GM19452 (cell line): ENCODE measurements around the gene FGFR2.

Experiments
- ATAC-seq: cut with Tn5 transposase; IDR thresholded peaks from one replicate; pipeline ENCODE4 v1.9.1; 2021; ENCODE audit not compliant: unreplicated experiment

The FGFR2 gene

GRCh38 chr10:121497513-121498470 is 100.5 kb downstream of the FGFR2 start:
- no peak for ATAC-seq

GRCh38 chr10:121495719-121496118 is 102.5 kb downstream of the FGFR2 start:
- no peak for ATAC-seq

- no peak for ATAC-seq
Measured at GRCh38 chr10:121494296-121494695, 103.9 kb downstream of the FGFR2 start.

- no peak for ATAC-seq
Measured at GRCh38 chr10:121493521-121493920, 104.7 kb downstream of the FGFR2 start.

- no peak for ATAC-seq
Measured at GRCh38 chr10:121490871-121491519, 107.2 kb downstream of the FGFR2 start.

GRCh38 chr10:121485436-121486139 is 112.7 kb downstream of the FGFR2 start:
- no peak for ATAC-seq

GRCh38 chr10:121484816-121485215 is 113.4 kb downstream of the FGFR2 start:
- ATAC-seq: no peak

GRCh38 chr10:121484401-121484800 is 113.8 kb downstream of the FGFR2 start:
- no peak for ATAC-seq

GRCh38 chr10:121481180-121481579 is 117.1 kb downstream of the FGFR2 start:
- ATAC-seq: no peak

- no peak for ATAC-seq
Measured at GRCh38 chr10:121478556-121478955, 119.7 kb downstream of the FGFR2 start.

- ATAC-seq: no peak
Measured at GRCh38 chr10:121469797-121470606, 128.2 kb downstream of the FGFR2 start.

GRCh38 chr10:121468726-121469125 is 129.5 kb downstream of the FGFR2 start:
- no peak for ATAC-seq

GRCh38 chr10:121466424-121466823 is 131.8 kb downstream of the FGFR2 start:
- ATAC-seq: no peak

- no peak for ATAC-seq
Measured at GRCh38 chr10:121465215-121465614, 133.0 kb downstream of the FGFR2 start.

GRCh38 chr10:121464517-121464916 is 133.7 kb downstream of the FGFR2 start:
- no peak for ATAC-seq

GRCh38 chr10:121462955-121463354 is 135.3 kb downstream of the FGFR2 start:
- no peak for ATAC-seq

GRCh38 chr10:121462281-121462680 is 136.0 kb downstream of the FGFR2 start:
- no peak for ATAC-seq

- ATAC-seq: no peak
Measured at GRCh38 chr10:121461307-121461706, 136.9 kb downstream of the FGFR2 start.

GRCh38 chr10:121460733-121461132 is 137.5 kb downstream of the FGFR2 start:
- no peak for ATAC-seq

- ATAC-seq: no peak
Measured at GRCh38 chr10:121459622-121460453, 138.4 kb downstream of the FGFR2 start.
